Subcutaneous abdominal adipose tissue (tissue), 5 donors: Measurements from ENCODE around the gene GM2A.
"Not testable (repeated sequence)": the region's sequence is repeated elsewhere in the genome, so short reads cannot be mapped to it uniquely, and the experiment has no call there.

ENCODE experiments used
- H3K27ac ChIP-seq: one replicate; pipeline ENCODE4 v1.7.0; 2013; ENCODE audit warnings: low read depth, mild to moderate bottlenecking, inconsistent platforms, low read length, moderate library complexity
- H3K27me3 ChIP-seq, 5 donors: one replicate each; pipeline ENCODE4 v1.7.0; 2013; ENCODE audit warnings: low read length in 5 of 5, inconsistent platforms in 1 of 5; ENCODE audit not compliant: control insufficient read depth in 5 of 5, insufficient read depth in 4 of 5
- H3K36me3 ChIP-seq, 5 donors: one replicate each; pipeline ENCODE4 v1.7.0; 2013; ENCODE audit warnings: low read length in 5 of 5; ENCODE audit not compliant: control insufficient read depth in 5 of 5, insufficient read depth in 5 of 5
- H3K4me1 ChIP-seq, 5 donors: one replicate each; pipeline ENCODE4 v1.7.0; 2013; ENCODE audit warnings: low read length in 5 of 5, mild to moderate bottlenecking in 3 of 5, moderate library complexity in 1 of 5; ENCODE audit not compliant: control insufficient read depth in 5 of 5, insufficient read depth in 5 of 5
- H3K4me3 ChIP-seq, 5 donors: one replicate each; pipeline ENCODE4 v1.7.0; 2013; ENCODE audit warnings: low read length in 5 of 5, low read depth in 1 of 5
- H3K9ac ChIP-seq, 5 donors: one replicate each; pipeline ENCODE4 v1.7.0; 2013; ENCODE audit warnings: low read length in 5 of 5, mild to moderate bottlenecking in 4 of 5, moderate library complexity in 3 of 5
- H3K9me3 ChIP-seq, 5 donors: one replicate each; pipeline ENCODE4 v1.7.0; 2013; ENCODE audit warnings: low read length in 5 of 5; ENCODE audit not compliant: control insufficient read depth in 5 of 5
- donor health status: healthy.
- donor health status: healthy.
- donor health status: healthy.
- donor health status: healthy.
- donor health status: healthy.

The GM2A gene

DNA sequence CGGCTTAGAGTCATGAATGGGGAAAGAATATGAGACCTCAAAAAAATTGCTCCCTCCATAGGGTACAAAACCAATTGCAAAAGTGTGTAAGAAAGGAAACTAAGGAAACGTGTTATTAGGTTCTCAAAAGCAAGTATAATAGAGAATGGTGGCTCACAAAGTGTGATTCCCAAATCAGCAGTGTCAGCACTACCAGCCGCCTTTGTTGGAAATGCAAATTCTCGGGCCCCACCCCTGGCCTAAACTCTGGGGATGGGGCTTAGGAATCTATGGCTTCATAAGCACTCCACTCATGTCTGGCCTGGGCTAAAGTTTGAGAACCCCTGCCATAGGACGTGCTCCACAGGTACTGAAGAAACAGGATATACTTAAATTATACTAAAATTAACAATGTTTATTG lies 27.5 kb upstream of the GM2A start:
- Histone ChIP-seq H3K9ac (no peak overlapping the region), H3K4me1 (peaks cover 20 to 43% (median 40%) of the 10 kb centered on the region in 5 donors), H3K27ac (no peak overlapping the region)

DNA sequence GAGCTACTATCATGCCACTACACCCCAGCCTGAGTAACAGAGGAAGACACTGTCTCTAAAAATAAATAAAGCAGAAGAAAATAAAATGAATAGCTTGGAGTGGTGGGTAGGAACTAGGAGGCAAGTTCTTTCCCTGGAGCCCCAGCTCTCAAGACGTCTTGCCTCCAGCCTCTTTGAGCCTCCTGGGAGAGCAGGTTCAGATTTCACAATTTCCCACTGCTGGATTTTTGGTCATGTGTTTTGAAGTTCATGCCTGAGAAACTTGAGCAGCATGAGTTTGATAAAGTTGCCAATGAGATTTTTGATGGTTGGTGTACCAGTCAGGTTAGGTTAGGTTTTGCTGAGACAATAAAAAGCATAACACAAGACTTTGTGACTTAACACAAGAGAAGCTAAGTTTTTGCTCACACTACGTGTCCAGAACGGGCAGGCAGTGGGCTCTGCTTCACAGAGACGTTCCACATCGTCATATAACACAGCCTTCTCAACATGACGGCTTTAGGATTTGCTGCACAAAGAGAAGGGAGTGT lies 25.0 kb upstream of the GM2A start:
- no peaks in the 10 kb centered on the region for H3K9me3 ChIP-seq
- peaks cover 0 to 3% (median 0%) of the 10 kb centered on the region in 5 donors for H3K27me3 ChIP-seq
- peaks cover 7 to 22% (median 16%) of the 10 kb centered on the region in 5 donors for H3K4me1 ChIP-seq
- H3K9ac ChIP-seq = peak overlapping the region in 1 of 5 donors; percentile 88
- peak overlapping the region; percentile 13 for H3K27ac ChIP-seq
- no peaks in the 10 kb centered on the region for H3K36me3 ChIP-seq
- no peak overlapping the region for H3K4me3 ChIP-seq

More for the DNA sequence above, 27.5 kb upstream of the GM2A start:
- H3K36me3 ChIP-seq = no peaks in the 10 kb centered on the region
- H3K27me3 ChIP-seq = peaks cover 0 to 3% (median 0%) of the 10 kb centered on the region in 5 donors
- no peak overlapping the region for H3K4me3 ChIP-seq
- H3K9me3 ChIP-seq = no peaks in the 10 kb centered on the region

DNA sequence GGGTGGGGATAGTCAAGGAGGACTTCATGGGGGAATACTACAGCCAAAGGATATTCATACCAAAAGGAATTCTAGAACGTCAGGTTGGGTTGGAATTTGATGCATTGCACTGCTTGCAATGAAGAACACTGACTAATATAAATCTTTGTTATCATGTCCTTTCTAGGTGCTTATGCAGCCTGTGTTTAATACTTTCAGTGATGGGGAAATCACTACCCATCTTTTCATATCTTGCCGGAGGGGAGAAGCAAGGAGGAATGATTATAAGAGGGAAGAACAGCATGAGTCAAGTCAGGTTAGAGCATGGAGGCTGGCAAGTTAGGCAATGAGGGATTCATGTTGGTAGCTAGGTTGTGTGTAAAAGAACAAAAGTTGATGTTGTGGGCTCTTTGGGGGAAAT lies 24.0 kb upstream of the GM2A start:
- Histone ChIP-seq H3K4me3 (no peak overlapping the region), H3K9me3 (no peaks in the 10 kb centered on the region), H3K4me1 (peaks cover 7 to 16% (median 10%) of the 10 kb centered on the region in 5 donors), H3K27ac (no peak overlapping the region), H3K36me3 (no peaks in the 10 kb centered on the region), H3K27me3 (peaks cover 0 to 3% (median 0%) of the 10 kb centered on the region in 5 donors), H3K9ac (no peak overlapping the region)

DNA sequence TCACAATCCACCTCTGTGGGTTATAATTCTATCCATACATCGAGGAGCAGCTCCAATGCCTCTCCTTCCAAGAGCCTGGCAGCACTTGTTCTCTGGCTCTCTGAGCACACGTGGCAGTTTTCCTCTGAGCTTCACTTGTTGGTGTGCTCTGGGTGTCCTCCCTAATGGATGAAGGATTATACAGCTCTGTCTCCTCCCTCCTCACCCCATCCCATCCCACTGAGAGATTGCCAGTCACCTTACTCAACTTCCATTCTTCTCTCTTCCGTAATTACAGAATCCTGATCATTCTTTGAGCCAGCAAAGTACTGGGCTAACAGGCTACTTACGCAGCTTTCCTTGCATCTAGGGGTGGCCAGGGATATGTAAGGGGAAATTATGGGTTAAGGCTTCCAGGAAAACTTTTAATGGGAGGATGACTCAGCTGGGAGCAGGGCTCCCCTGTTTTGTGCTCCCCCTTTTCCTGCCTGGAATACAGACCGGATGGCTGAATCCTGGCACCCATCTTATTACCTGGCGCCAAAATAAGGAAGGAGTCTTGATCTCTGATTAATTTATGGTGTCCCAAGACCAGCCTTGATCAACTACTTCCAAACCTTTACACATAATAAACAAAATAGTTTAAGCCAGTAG lies 22.8 kb upstream of the GM2A start:
- Histone ChIP-seq H3K4me3 (no peak overlapping the region), H3K9ac (peak overlapping the region in 1 of 5 donors; percentile 7), H3K9me3 (no peaks in the 10 kb centered on the region), H3K4me1 (peaks cover 12 to 24% (median 15%) of the 10 kb centered on the region in 5 donors), H3K27me3 (peaks cover 0 to 3% (median 0%) of the 10 kb centered on the region in 5 donors), H3K36me3 (no peaks in the 10 kb centered on the region), H3K27ac (peak overlapping the region; percentile 29)

DNA sequence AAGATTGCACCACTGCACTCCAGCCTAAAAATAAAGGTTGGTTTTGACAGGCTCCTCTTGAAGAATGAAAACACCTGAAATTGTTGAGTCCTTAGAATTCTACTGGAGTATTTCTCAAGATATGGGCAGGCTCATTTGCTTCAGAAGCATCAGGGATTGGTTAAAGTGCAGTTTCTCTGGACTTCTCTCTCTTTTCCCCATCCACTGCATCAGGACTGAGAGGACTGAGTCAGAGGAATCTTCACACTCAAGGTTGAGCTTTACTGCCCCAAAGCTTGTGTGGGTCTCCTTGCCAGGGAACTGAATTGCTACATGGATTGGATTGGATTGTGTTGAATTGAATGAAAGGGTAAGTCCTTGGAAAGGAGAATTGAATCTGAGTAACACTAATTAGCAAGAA lies 21.6 kb upstream of the GM2A start:
- no peaks in the 10 kb centered on the region for H3K9me3 ChIP-seq
- H3K9ac ChIP-seq = no peak overlapping the region
- H3K27me3 ChIP-seq = peaks cover 0 to 3% (median 0%) of the 10 kb centered on the region in 5 donors
- H3K36me3 ChIP-seq = no peaks in the 10 kb centered on the region
- H3K4me1 ChIP-seq = peaks cover 12 to 26% (median 19%) of the 10 kb centered on the region in 5 donors
- no peak overlapping the region for H3K27ac ChIP-seq
- H3K4me3 ChIP-seq = no peak overlapping the region

DNA sequence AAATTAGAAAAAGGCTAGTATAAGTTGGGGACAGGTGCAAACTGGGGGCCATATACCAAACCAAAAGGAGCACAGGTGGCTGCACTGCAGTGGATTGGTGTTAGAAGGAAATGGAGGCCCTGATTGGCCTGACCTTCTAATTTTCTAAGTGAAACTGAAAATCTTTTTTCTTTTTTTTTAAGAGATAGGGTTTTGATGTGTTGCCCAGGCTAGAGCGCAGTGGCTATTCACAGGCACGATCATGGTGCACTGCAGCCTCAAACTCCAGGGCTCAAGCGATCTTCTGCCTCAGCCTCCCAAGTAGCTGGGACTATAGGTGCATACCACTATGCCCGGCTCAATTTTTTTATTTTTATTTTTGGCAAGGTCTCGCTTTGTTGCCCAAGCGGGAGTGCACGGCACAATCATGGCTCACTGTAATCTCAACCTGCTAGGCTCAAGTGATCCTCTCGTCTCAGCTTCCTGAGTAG lies 19.3 kb upstream of the GM2A start:
- no peaks in the 10 kb centered on the region for H3K9me3 ChIP-seq
- peaks cover 7 to 32% (median 22%) of the 10 kb centered on the region in 5 donors for H3K4me1 ChIP-seq
- no peak overlapping the region for H3K4me3 ChIP-seq
- no peaks in the 10 kb centered on the region for H3K36me3 ChIP-seq
- H3K27me3 ChIP-seq = no peaks in the 10 kb centered on the region
- no peak overlapping the region for H3K27ac ChIP-seq
- no peak overlapping the region for H3K9ac ChIP-seq

DNA sequence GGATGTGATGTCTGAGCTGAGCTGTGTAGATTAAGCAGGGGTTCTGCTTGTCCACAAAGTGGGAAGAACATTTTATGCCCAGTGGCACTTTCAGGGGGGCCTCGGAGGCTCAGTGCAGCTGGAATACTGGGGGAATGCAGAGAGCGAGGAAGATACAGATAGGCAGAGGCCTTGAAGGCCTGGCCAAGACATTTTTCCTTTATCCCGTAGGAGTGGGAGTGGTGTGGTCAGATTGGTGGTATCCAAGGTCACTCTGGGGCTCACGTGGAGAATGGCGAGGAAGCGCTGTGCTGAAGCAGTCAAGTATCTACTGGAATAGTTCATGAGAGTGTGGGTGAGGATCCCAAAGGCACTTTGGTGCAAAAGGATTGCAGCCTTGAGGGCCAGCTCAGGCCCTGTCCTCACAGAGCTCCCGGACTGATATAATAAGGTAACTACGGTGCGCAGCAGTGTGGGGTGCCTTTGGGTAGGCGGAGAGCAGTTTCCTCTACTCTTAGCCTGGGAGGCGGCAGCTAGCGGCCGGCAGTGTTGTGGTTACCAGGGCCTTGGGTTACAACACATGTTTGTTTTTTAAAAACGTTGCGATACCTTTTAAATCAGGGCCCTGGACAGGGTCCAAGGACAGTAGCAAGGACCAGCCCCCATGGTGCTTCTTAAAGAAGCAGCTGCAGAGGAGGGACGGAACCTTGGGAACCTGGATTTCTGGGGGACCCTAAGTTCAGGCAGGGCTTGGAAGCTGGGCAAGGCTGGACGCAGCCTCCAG lies 18.3 kb upstream of the GM2A start:
- no peaks in the 10 kb centered on the region for H3K9me3 ChIP-seq

DNA sequence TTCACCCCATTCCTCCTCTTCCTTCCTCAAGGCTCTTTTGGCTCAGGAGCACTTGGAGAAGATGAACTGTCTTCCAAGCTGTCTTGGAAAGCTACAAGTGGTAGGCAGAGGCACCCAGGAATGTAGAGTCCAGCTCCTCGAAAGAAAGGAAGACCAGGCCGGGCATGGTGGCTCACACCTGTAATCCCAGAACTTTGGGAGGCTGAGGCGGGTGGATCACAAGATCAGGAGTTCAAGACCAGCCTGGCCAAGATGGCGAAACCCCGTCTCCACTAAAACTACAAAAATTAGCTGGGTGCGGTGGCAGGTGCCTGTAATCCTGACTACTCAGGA lies 17.8 kb upstream of the GM2A start:
- H3K36me3 ChIP-seq, H3K27ac ChIP-seq, H3K9me3 ChIP-seq, H3K27me3 ChIP-seq: not testable (repeated sequence)
- Histone ChIP-seq H3K9ac (peak overlapping the region in 2 of 5 donors; percentile 35 to 45), H3K4me1 (peaks cover 6 to 27% (median 23%) of the 10 kb centered on the region in 5 donors), H3K4me3 (peak overlapping the region; percentile 0 to 61 (median 31))

More for the DNA sequence above, 18.3 kb upstream of the GM2A start:
- Histone ChIP-seq H3K4me3 (peak overlapping the region; percentile 0 to 61 (median 41)), H3K9ac (peak overlapping the region in 3 of 5 donors; percentile 35 to 45 (median 41)), H3K27me3 (no peaks in the 10 kb centered on the region), H3K36me3 (no peaks in the 10 kb centered on the region), H3K4me1 (peaks cover 7 to 31% (median 23%) of the 10 kb centered on the region in 5 donors), H3K27ac (peak overlapping the region; percentile 31)

DNA sequence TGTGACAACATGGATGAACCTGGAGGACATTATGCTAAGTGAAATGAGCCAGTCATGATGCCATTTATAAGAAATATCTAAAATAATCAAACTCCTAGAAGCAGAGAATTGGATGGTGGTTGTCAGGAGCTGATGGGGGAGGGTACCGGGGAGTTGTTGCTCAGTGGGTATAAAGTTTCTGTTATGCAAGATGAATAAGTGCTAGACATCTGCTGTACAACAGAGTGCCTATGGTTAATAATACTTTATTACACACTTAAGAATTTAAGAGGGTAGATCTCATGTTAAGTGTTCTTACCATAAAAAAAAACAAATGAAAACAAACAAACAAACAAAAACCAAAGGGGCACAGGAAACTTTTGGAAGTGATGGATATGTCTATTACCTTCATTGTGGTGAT lies 16.1 kb upstream of the GM2A start:
- Histone ChIP-seq H3K27me3 (no peaks in the 10 kb centered on the region), H3K4me3 (no peak overlapping the region), H3K9ac (no peak overlapping the region), H3K36me3 (no peaks in the 10 kb centered on the region), H3K4me1 (peaks cover 6 to 27% (median 22%) of the 10 kb centered on the region in 5 donors), H3K9me3 (no peaks in the 10 kb centered on the region), H3K27ac (no peak overlapping the region)

DNA sequence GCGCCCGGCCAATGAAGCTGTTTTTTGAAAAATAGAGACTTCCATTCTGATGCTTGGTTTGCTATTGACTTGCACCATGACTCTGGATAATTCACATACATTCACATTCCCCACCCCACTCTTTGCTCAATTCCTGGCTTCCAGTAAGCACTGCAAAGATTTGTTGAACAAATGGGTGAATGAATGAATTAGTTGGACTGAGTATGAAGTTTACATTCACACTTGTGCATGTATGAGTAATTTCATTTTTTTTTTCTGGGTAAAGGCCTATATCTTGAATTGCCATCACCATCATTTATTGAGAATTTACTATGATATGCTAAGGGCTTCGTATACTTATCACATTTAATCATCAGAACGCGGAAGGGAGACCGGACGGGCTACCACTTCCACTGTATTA lies 15.3 kb upstream of the GM2A start:
- Histone ChIP-seq H3K9ac (no peak overlapping the region), H3K9me3 (no peaks in the 10 kb centered on the region), H3K36me3 (no peaks in the 10 kb centered on the region), H3K27me3 (no peaks in the 10 kb centered on the region), H3K4me1 (peaks cover 6 to 27% (median 22%) of the 10 kb centered on the region in 5 donors), H3K4me3 (no peak overlapping the region), H3K27ac (no peak overlapping the region)
